ENCODE measurements around the gene MRPL23. TPM values are rescaled to one million over a fixed set of nuclear protein-coding genes. Genes with fewer than 3 reads are reported as not detected.

Gene MRPL23
- total RNA-seq, 1 donor from 2014 or later = 40.5 TPM

GRCh38 chr11:1921574-1922141 is 25.5 kb upstream of the MRPL23 start:
- DNase-seq (ENCODE audit: low spot score) = peak; percentile 44

- DNase-seq (ENCODE audit: low spot score) = peak; percentile 45
These were observed 24.6 kb upstream of the MRPL23 start for GRCh38 chr11:1922481-1923081.

- no peak for DNase-seq (ENCODE audit: low spot score)
These were observed 23.8 kb upstream of the MRPL23 start for GRCh38 chr11:1923201-1923956.

- peak; percentile 70 for DNase-seq (ENCODE audit: low spot score)
These were observed 23.0 kb upstream of the MRPL23 start for GRCh38 chr11:1924181-1924580.

- no peak for DNase-seq (ENCODE audit: low spot score)
These were observed 22.3 kb upstream of the MRPL23 start for GRCh38 chr11:1924646-1925372.

GRCh38 chr11:1925373-1926155 is 21.6 kb upstream of the MRPL23 start:
- no peak for DNase-seq (ENCODE audit: low spot score)

- DNase-seq (ENCODE audit: low spot score) = peak; percentile 58
These were observed 20.7 kb upstream of the MRPL23 start for GRCh38 chr11:1926156-1927025.

- DNase-seq (ENCODE audit: low spot score) = peak; percentile 62
These were observed 19.9 kb upstream of the MRPL23 start for GRCh38 chr11:1927026-1927847.

- DNase-seq (ENCODE audit: low spot score) = peak; percentile 46
These were observed 19.2 kb upstream of the MRPL23 start for GRCh38 chr11:1927848-1928469.

GRCh38 chr11:1928470-1928890 is 18.7 kb upstream of the MRPL23 start:
- no peak for DNase-seq (ENCODE audit: low spot score)

- DNase-seq (ENCODE audit: low spot score) = no peak
These were observed 18.1 kb upstream of the MRPL23 start for GRCh38 chr11:1928891-1929541.

- no peak for DNase-seq (ENCODE audit: low spot score)
These were observed 17.3 kb upstream of the MRPL23 start for GRCh38 chr11:1929621-1930461.

- DNase-seq (ENCODE audit: low spot score) = no peak
These were observed 16.7 kb upstream of the MRPL23 start for GRCh38 chr11:1930462-1930830.

GRCh38 chr11:1931341-1932104 is 15.6 kb upstream of the MRPL23 start:
- DNase-seq (ENCODE audit: low spot score) = no peak

GRCh38 chr11:1932105-1932480 is 15.0 kb upstream of the MRPL23 start:
- peak; percentile 34 for DNase-seq (ENCODE audit: low spot score)

GRCh38 chr11:1932681-1933080 is 14.5 kb upstream of the MRPL23 start:
- peak; percentile 19 for DNase-seq (ENCODE audit: low spot score)

Measured in ureter (tissue), 1 donor.